Fibroblast of pulmonary artery (primary cell): ENCODE data around the gene POLR1B.

Experiments used
- DNase-seq: peaks from one replicate; pipeline ENCODE4 v3.0.0-alpha.2; 2010; ENCODE audit warnings: low read depth
- H3K4me3 ChIP-seq: replicated peaks from 2 replicates; pipeline ENCODE4 v1.5.1; 2011; ENCODE audit warnings: low read depth, mild to moderate bottlenecking, control low read depth, low read length, moderate library complexity
- CTCF ChIP-seq: IDR thresholded peaks from 2 replicates; pipeline ENCODE4 v1.5.1; 2011; ENCODE audit warnings: mild to moderate bottlenecking, control low read depth, low read length, inconsistent platforms; ENCODE audit errors: missing control alignments

Gene POLR1B

DNA sequence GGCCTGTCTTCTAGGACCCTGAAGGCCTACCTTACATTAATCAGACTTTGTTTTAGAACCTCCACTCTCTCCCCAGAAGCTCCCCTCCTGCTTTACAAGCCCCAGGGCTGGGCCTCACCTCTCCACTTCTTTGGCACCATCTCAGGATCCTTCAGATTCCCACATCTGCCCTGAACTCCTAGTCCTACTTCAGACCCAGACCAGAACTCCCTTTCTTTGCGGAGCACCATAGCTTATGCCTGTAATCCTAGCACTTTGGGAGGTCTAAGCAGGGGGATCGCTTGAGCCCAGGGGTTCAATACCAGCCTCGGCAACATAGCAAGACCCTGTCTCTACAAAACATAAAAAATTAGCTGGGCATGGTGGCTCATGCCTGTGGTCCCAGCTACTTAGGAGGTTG is 43.1 kb downstream of the POLR1B start:
- peak overlapping the region; percentile 81 for H3K4me3 ChIP-seq
- TF ChIP-seq CTCF, result no peak
- DNase-seq, result no peak

- DNase-seq, result no peak
- no peak for TF ChIP-seq CTCF
- H3K4me3 ChIP-seq, result no peak overlapping the region
These were observed 43.7 kb downstream of the POLR1B start for GRCh38 chr2:112585873-112586464.

- no peak for DNase-seq
- no peak for TF ChIP-seq CTCF
- H3K4me3 ChIP-seq, result no peak overlapping the region
These were observed 46.4 kb downstream of the POLR1B start for GRCh38 chr2:112588611-112589045.

DNA sequence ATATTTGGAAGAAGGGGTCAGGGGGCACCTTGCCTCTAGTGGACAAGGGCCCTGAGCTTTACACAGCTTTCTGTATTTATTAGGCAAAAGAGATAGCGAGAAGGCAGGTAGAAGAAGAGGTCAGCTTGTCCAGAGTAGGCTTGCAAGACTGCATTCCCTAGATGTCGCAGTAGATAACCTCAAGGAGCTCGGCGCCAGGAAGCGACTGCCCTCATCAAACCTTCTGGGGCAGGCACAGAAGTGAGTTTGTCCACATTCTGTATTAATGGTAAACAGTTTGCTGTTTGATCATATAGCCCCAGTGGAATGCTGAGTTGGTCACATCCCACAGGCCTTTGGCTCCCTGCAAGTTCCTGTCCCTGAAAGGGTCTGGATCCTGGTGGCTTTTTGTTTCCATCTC is 49.1 kb downstream of the POLR1B start:
- DNase-seq, result no peak
- no peak overlapping the region for H3K4me3 ChIP-seq
- no peak for TF ChIP-seq CTCF

DNA sequence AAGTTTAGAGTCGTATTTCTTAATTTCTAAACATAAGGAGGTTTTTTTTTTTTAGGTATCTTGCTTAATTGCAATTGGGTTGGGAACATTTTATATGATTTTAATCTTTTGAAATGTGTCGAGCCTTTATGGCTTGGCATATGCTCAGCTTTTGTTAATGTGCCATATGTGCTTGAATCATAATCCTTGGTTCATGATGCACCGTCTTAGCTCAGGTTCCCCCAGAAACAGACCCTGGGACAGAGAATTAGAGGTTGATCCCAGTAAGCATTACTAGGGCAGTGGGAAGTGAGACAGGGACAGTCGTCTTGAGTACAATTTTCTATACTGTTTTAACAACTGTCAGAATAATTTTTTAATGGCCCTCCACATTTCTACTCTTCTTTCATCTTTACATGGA is 51.5 kb downstream of the POLR1B start:
- no peak for TF ChIP-seq CTCF
- no peak overlapping the region for H3K4me3 ChIP-seq
- DNase-seq, result no peak

DNA sequence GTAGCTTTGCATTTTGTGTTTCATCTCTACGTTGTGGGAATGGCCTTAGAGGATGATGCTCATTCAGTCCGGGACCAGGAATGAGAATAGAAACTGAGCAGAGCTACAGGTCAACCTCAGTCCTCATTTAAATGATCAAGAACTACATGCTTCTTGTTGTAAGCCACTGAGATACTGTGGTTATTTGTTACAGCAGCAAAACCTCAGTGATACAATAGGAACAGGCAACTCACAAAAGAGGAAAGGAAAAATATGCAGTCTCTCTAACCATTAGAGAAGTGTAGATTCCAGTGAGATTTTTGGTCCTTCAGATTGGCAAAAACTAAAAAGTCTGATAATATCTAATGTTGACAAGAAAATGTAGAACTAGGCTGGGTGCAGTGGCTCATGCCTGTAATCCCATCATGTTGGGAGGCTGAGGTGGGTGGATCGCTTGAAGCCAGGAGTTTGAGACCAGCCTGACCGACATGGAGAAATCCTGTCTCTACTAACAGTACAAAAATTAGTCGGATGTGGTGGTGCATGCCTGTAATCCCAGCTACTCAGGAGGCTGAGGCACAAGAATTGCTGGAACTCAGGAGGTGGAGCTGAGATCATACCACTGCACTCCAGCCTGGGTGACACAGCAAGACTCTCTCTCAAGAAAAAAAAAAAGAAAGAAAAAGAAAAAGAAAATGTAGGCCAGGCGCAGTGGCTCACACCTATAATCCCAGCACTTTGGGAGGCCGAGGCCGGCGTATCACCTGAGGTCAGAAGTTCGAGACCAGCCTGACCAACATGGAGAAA is 55.5 kb downstream of the POLR1B start:
- TF ChIP-seq CTCF, result no peak
- no peak for DNase-seq
- no peak overlapping the region for H3K4me3 ChIP-seq
